Spinal cord (tissue), 10 donors: ENCODE results near the gene TPO. TPM values are rescaled to one million over a fixed set of nuclear protein-coding genes. Genes with fewer than 3 reads are reported as not detected.

Source experiments
- DNase-seq, 6 donors: peaks; one replicate each; pipeline versions ENCODE4 v3.0.0 to v3.0.0-alpha.2; 2013 to 2015; ENCODE audit warnings: low spot score in 6 of 6, low read depth in 4 of 6
- H3K27ac ChIP-seq: one replicate; pipeline ENCODE4 v1.5.1; 2013; ENCODE audit warnings: low read depth, low read length, control low read depth
- H3K27me3 ChIP-seq: one replicate; pipeline ENCODE4 v1.6.1; 2013; ENCODE audit warnings: low read length; ENCODE audit not compliant: control insufficient read depth, insufficient read depth
- H3K36me3 ChIP-seq: one replicate; pipeline ENCODE4 v1.6.1; 2013; ENCODE audit warnings: low read length; ENCODE audit not compliant: control insufficient read depth, insufficient read depth
- H3K4me1 ChIP-seq: one replicate; pipeline ENCODE4 v1.6.1; 2013; ENCODE audit warnings: low read length; ENCODE audit not compliant: control insufficient read depth, insufficient read depth
- H3K4me3 ChIP-seq: one replicate; pipeline ENCODE4 v1.5.1; 2013; ENCODE audit warnings: low read depth, low read length, control low read depth
- H3K9me3 ChIP-seq: one replicate; pipeline ENCODE4 v1.6.1; 2013; ENCODE audit warnings: low read length; ENCODE audit not compliant: control insufficient read depth, insufficient read depth
- WGBS: methylation state at CpG from one replicate; pipeline ENCODE4 v1.1.5; 2013; ENCODE audit warnings: missing lambda C conversion rate; ENCODE audit not compliant: insufficient coverage; 5-methylcytosine and 5-hydroxymethylcytosine counted together
- polyA plus RNA-seq, 2 donors: library from polyadenylated mRNA; unstranded; fragments of 120-200 nt; gene quantifications; one replicate each; pipeline ENCODE4 v1.2.1, GENCODE V29; 2013; ENCODE audit not compliant: insufficient read length in 2 of 2
- total RNA-seq, 2 donors: library from RNA; depleted of rRNA in 1 of 2; stranded (reverse); fragments of 120-200 nt in 1 of 2; fragments of >200 nt in 1 of 2; gene quantifications; one replicate each; pipeline versions ENCODE4 v1.2.3 to v1.2.4, GENCODE V29; 2013 to 2014
- donor health status: healthy.

Gene TPO
- total and polyA plus RNA-seq, 4 donors, result 0.06 to 0.80 (median 0.29) TPM

DNA sequence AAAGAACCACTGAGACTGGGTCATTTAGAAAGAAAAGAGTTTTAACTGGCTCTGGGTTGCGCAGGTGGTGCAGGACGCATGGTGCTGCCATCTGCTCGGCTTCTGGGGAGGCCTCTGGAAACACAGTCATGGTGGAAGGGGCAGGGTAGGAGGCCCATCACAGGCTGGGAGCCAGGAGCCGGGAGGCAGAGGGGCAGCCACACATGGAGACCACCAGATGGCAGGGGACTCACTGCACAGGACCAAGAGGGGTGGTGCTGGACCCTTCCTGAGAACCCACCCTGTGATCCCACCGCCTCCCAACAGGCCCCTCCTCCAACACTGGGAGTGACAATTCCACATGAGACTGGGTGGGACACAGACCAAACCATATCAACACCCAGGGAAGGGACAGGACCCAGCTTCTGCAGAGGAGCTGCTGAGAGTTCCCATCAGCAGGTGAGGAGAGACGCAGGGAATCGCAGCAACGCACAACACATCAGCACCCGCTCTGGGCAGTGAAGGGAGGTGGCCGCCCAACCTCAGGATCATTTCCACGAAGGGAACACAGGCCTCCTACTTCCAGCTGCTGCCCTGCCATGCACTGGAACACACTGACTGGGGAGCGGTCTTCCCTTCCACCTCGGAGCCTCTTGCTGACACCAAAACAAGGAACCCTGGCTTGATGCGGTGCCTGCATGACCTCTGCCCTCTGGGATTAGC, 130.7 kb downstream of the TPO start:
- Histone ChIP-seq H3K27me3 (no peaks in the 10 kb centered on the region), H3K4me3 (no peak overlapping the region), H3K27ac (no peak overlapping the region), H3K4me1 (peaks cover 24% of the 10 kb centered on the region), H3K9me3 (no peaks in the 10 kb centered on the region), H3K36me3 (no peaks in the 10 kb centered on the region)
- 95% methylated on average over 12 of the region's 14 CpGs for WGBS
- no peak for DNase-seq

- Histone ChIP-seq H3K36me3 (no peaks in the 10 kb centered on the region), H3K4me3 (no peak overlapping the region), H3K27ac (no peak overlapping the region), H3K27me3 (no peaks in the 10 kb centered on the region), H3K9me3 (no peaks in the 10 kb centered on the region), H3K4me1 (peaks cover 24% of the 10 kb centered on the region)
- 94% methylated on average over 4 of the region's 4 CpGs for WGBS
- DNase-seq, result no peak
These were observed 131.3 kb downstream of the TPO start for GRCh38 chr2:1544478-1545069.

DNA sequence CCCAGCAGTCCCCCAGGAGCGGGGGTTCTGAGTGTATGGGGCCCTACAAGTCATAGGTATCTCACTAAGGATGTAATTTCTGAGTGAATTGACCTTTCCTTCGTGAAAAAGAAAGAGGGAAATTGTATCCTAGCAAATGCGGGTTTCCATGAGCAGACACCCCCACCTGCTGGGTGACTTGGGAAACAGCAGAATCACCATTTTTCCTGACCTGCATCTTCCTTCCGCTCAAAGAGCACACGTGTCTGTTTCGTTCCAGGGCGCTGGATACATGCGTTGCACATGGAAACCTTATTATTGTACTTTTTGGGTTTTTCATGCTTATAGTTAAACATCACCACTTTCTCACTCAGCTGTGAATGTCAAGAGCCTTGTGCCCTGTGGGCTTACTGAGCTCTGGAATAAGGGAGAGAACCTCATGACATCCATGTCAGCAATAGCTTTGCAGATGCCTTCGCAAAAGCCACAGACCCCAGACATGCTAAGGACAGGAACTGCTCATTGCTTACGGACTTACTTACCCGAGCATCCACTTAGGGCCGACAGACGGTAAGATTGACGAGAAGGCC, 132.8 kb downstream of the TPO start:
- 55% methylated on average over 8 of the region's 14 CpGs for WGBS
- H3K27ac ChIP-seq, result no peak overlapping the region
- peaks cover 5% of the 10 kb centered on the region for H3K27me3 ChIP-seq
- H3K4me3 ChIP-seq, result no peak overlapping the region
- DNase-seq, result peak; percentile 53 to 93 (median 68)
- H3K9me3 ChIP-seq, result no peaks in the 10 kb centered on the region
- H3K36me3 ChIP-seq, result no peaks in the 10 kb centered on the region
- peaks cover 32% of the 10 kb centered on the region for H3K4me1 ChIP-seq

DNA sequence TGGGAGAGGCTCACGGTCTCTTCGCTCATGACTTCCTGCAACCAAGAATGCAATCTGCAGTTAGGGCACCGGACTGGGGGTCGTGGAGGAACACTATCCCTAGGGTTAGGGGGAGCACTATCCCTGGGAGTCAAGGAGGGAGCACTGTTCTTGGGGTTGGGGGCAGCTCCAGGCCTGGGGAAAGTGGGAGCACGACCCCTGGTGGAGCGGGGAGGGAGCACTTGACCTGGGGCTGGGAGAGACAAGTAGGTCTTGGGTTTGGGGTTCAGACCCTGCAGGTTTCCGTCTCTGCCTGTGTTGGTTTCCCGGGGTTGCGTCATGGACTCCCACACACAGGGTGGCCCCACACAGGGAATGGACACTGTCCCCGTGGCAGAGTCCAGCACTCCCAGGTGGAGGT, 133.6 kb downstream of the TPO start:
- no peak overlapping the region for H3K4me3 ChIP-seq
- no peak for DNase-seq
- H3K27me3 ChIP-seq, result peaks cover 8% of the 10 kb centered on the region
- H3K36me3 ChIP-seq, result no peaks in the 10 kb centered on the region
- H3K4me1 ChIP-seq, result peaks cover 27% of the 10 kb centered on the region
- no peaks in the 10 kb centered on the region for H3K9me3 ChIP-seq
- WGBS, result 92% methylated on average over 10 of the region's 10 CpGs
- no peak overlapping the region for H3K27ac ChIP-seq

DNA sequence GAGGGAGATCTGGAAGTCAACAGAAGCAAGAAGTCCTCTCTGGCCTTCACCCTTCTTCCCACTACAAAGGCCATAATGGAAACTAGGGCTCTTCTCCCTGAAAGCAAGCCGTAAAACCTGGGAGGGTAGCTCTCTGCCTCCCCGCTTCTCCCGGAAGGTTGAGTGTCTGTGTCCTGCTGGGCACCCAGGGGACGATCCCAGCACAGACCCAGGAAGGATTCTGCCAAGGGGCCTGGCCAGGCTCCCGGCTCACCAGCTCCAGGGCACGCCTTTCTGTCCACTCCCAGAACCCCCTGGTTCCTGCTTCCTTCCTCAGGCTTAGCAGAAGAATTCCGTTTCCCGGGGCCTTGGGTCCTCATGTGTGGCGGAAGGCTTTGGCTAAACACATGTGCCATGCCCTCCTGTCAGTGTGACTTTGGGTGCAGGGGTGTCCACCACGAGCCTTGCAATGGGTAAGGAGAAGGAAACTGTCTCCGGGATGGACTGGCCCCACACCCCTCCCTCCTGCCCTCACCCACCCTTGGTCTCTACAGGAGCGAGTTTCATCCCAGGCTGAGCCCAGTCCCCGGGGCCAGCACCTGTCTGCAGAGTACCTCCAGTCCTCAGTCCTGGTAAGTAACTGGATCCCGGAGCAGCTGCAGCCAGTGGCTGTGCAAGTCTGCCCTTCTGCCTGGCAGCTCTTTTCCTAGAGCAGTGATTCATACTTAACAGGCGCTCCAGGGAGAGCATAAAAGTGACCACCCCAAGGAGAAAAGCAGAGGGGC, 135.8 kb downstream of the TPO start:
- DNase-seq, result no peak
- H3K36me3 ChIP-seq, result no peaks in the 10 kb centered on the region
- no peak overlapping the region for H3K4me3 ChIP-seq
- H3K4me1 ChIP-seq, result peaks cover 16% of the 10 kb centered on the region
- H3K9me3 ChIP-seq, result no peaks in the 10 kb centered on the region
- WGBS, result 87% methylated on average over 11 of the region's 15 CpGs
- H3K27ac ChIP-seq, result no peak overlapping the region
- peaks cover 8% of the 10 kb centered on the region for H3K27me3 ChIP-seq

DNA sequence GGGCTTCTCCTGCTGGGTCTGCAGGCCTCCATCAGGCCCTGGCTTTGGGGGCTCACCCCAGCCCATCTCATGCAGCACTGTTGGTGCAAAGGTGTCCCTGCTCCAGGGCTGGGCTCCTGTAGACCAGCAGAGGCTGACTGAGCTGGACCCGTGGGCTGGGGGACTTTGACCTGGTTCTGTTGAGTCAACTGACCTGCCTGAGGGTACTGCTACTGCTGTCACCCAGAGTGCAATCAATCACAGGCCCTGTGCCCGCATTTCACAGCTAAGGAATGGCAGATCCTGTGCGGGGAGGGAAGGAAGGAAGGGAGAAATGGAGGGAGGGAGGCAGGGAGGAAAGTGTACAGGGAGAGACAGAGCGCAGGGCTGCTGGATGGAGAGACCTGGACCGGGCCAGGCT, 136.8 kb downstream of the TPO start:
- DNase-seq, result no peak
- Histone ChIP-seq H3K27ac (no peak overlapping the region), H3K4me3 (no peak overlapping the region), H3K9me3 (no peaks in the 10 kb centered on the region), H3K36me3 (no peaks in the 10 kb centered on the region), H3K27me3 (peaks cover 8% of the 10 kb centered on the region), H3K4me1 (peaks cover 16% of the 10 kb centered on the region)
- WGBS, result 71% methylated on average over 4 of the region's 5 CpGs

DNA sequence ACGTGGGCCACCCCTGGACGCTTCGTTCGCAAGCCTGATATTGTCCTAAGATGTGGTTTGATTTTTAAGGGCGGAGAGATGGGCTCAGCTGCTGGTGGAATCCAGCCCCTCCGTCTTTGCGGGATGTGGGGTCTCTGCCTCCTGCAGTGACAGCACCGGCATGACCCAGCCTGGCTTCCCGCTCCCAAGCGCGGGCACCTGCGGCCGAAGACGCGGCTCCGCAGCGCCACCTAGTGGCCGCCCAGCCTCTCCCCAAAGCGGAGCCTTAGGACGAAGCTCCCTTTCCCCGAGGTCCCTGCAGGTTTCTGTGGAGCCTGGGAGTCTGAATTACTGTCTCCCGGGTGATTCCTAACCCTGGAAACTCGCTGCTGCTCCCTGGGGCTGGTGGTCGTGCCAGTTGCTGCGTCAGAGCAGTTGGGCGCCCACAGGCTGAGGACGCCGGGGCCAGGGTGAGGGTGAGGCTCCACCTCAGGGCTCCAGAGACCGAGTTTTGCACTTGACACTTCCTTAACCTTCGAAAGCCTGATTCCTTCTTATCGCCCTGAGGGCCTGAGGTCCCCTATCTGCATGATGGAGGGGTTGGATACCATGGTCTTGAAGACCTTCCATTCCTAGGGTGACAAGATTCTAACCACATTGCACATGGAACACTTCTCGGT, 137.5 kb downstream of the TPO start:
- 22% methylated on average over 28 of the region's 32 CpGs for WGBS
- Histone ChIP-seq H3K4me1 (peaks cover 13% of the 10 kb centered on the region), H3K36me3 (no peaks in the 10 kb centered on the region), H3K27ac (no peak overlapping the region), H3K27me3 (peaks cover 8% of the 10 kb centered on the region), H3K9me3 (no peaks in the 10 kb centered on the region), H3K4me3 (no peak overlapping the region)
- peak in 3 of 6 donors; percentile 30 to 79 (median 70) for DNase-seq

DNA sequence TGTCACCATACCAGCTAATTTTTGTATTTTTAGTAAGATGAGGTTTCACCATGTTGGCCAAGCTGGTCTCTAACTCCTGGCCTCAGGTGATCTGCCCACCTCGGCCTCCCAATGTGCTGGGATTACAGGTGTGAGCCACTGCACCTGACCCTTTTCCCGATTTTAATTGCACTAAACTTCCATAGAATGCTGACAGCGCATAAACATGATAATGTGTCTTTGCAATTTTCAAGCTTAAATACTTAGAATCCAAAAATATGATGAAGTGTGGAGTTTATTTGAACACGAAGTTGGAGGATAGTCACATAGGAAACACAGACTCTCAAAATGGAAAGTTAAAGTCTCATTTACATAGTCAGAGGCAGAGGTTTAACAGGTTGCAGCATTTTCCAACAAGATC, 138.6 kb downstream of the TPO start:
- no CpG with 5 or more reads among the region's 4 CpGs for WGBS
- H3K36me3 ChIP-seq, result no peaks in the 10 kb centered on the region
- no peak overlapping the region for H3K27ac ChIP-seq
- peaks cover 12% of the 10 kb centered on the region for H3K4me1 ChIP-seq
- no peaks in the 10 kb centered on the region for H3K9me3 ChIP-seq
- no peak overlapping the region for H3K4me3 ChIP-seq
- peaks cover 8% of the 10 kb centered on the region for H3K27me3 ChIP-seq
- no peak for DNase-seq

- Histone ChIP-seq H3K4me3 (no peak overlapping the region), H3K9me3 (no peaks in the 10 kb centered on the region), H3K27me3 (peaks cover 8% of the 10 kb centered on the region), H3K4me1 (peaks cover 15% of the 10 kb centered on the region), H3K36me3 (no peaks in the 10 kb centered on the region), H3K27ac (no peak overlapping the region)
- WGBS, result 90% methylated on average over 4 of the region's 7 CpGs
- no peak for DNase-seq
These were observed 139.3 kb downstream of the TPO start for GRCh38 chr2:1552611-1553010.
